PC-3 (cell line): ENCODE data around the gene MYO5B. TPM values are rescaled to one million over a fixed set of nuclear protein-coding genes. Genes with fewer than 3 reads are reported as not detected.
A peak's percentile ranks its signal among the peaks of the same experiment; 100 is the strongest.
"Not testable (repeated sequence)": the region's sequence is repeated elsewhere in the genome, so short reads cannot be mapped to it uniquely, and the experiment has no call there.

Experiments
- ATAC-seq: fragments of 200-7000 bp; cut with Tn5 transposase; 2 replicates; pipeline ENCODE4 v1.9.1; 2020; ENCODE audit warnings: mild to moderate bottlenecking, moderate library complexity
- BruUV-seq: library from RNA; stranded (reverse); fragments of 400-500 nt; replicated peaks from 2 replicates; lab custom pipeline; 2021; lab: Mats Ljungman, UMichigan
- CTCF ChIA-PET: fragments of 300-600 bp; sonication (Branson Sonifier 250); formaldehyde crosslinking; loops from one replicate; lab custom pipeline; 2022; ENCODE audit warnings: antibody characterized with exemption; lab: Charles Lee
- POLR2A ChIA-PET: fragments of 300-600 bp; sonication (Branson Sonifier 250); formaldehyde crosslinking; loops from one replicate; lab custom pipeline; 2022; ENCODE audit warnings: antibody characterized with exemption; ENCODE audit not compliant: unreplicated experiment; lab: Charles Lee
- DNase-seq: peaks from one replicate; pipeline ENCODE4 v3.0.0-alpha.2; 2015
- H2AFZ ChIP-seq: fragments of 300-600 bp; sonication (generic); 2 replicates; pipeline ENCODE4 v1.6.0; 2016; ENCODE audit warnings: antibody characterized with exemption, low read length
- H3F3A ChIP-seq: fragments of 300-600 bp; sonication (generic); one replicate; pipeline ENCODE4 v1.6.0; 2017; ENCODE audit warnings: antibody characterized with exemption, low read length, control low read depth, mild to moderate bottlenecking; ENCODE audit not compliant: unreplicated experiment
- H3K27ac ChIP-seq: fragments of 300-600 bp; sonication (generic); 2 replicates; pipeline ENCODE4 v1.5.1; 2016; ENCODE audit warnings: mild to moderate bottlenecking, low read length
- H3K27me3 ChIP-seq: fragments of 300-600 bp; sonication (generic); 2 replicates; pipeline ENCODE4 v1.6.1; 2016; ENCODE audit warnings: low read length, mixed read lengths
- H3K36me3 ChIP-seq: fragments of 300-600 bp; sonication (generic); 2 replicates; pipeline ENCODE4 v1.6.1; 2016; ENCODE audit warnings: low read depth, mixed run types, low read length, mixed read lengths
- H3K4me1 ChIP-seq: fragments of 300-600 bp; sonication (generic); 2 replicates; pipeline ENCODE4 v1.5.1; 2016; ENCODE audit warnings: low read length; ENCODE audit not compliant: insufficient read depth
- H3K4me2 ChIP-seq: fragments of 300-600 bp; sonication (generic); 2 replicates; pipeline ENCODE4 v1.6.0; 2016; ENCODE audit warnings: low read length
- H3K4me3 ChIP-seq: fragments of 300-600 bp; sonication (generic); 2 replicates; pipeline ENCODE4 v1.5.1; 2016; ENCODE audit warnings: mild to moderate bottlenecking, low read length, mixed read lengths
- H3K79me2 ChIP-seq: fragments of 300-600 bp; sonication (generic); 2 replicates; pipeline ENCODE4 v1.6.1; 2017; ENCODE audit warnings: low read length, mixed read lengths
- H3K9ac ChIP-seq: fragments of 300-600 bp; sonication (generic); 2 replicates; pipeline ENCODE4 v1.6.0; 2016; ENCODE audit warnings: mild to moderate bottlenecking, low read length
- H3K9me2 ChIP-seq: fragments of 300-600 bp; sonication (generic); replicated peaks from 2 replicates; pipeline ENCODE4 v1.6.1; 2016; ENCODE audit warnings: mixed run types, low read length, mixed read lengths
- H3K9me3 ChIP-seq: fragments of 300-600 bp; sonication (generic); 2 replicates; pipeline ENCODE4 v1.6.1; 2016; ENCODE audit warnings: low read length, mixed read lengths
- H4K20me1 ChIP-seq: fragments of 300-600 bp; sonication (generic); 2 replicates; pipeline ENCODE4 v1.6.1; 2016; ENCODE audit warnings: low read length, mixed read lengths
- CTCF ChIP-seq: fragments of 300-600 bp; sonication (generic); conservative IDR thresholded peaks from 2 replicates; pipeline ENCODE4 v1.5.1; 2017; ENCODE audit warnings: antibody characterized with exemption, low read depth, mild to moderate bottlenecking, low read length
- EZH2 ChIP-seq: fragments of 300-600 bp; sonication (generic); IDR thresholded peaks from one replicate; pipeline ENCODE4 v1.6.1; 2017; ENCODE audit warnings: antibody characterized with exemption, mild to moderate bottlenecking, low read length; ENCODE audit not compliant: unreplicated experiment
- EZH2phosphoT487 ChIP-seq: fragments of 300-600 bp; sonication (generic); IDR thresholded peaks from 2 replicates; pipeline ENCODE4 v1.6.1; 2018; ENCODE audit warnings: mild to moderate bottlenecking, antibody characterized with exemption, low read length, borderline replicate concordance
- intact Hi-C: fragments of 100-400 bp; cut with micrococcal nuclease; formaldehyde crosslinking; loops from 2 replicates; pipeline ENCODE4 v1.9.0; 2023
- total RNA-seq: library from RNA; depleted of rRNA; stranded (reverse); fragments of >200 nt; gene quantifications from 2 replicates; pipeline ENCODE4 v1.2.3, GENCODE V29; 2014

Gene MYO5B
- total RNA-seq, 1 experiment from 2014 or later, result 10.7 TPM

- intact Hi-C loops, result no loop called here
Observed at GRCh38 chr18:49892148-49892924, 302.6 kb downstream of the MYO5B start.

GRCh38 chr18:49890041-49890440 lies 304.9 kb downstream of the MYO5B start:
- Histone ChIP-seq H3K9ac (no peak overlapping the region), H3K79me2 (no peaks in the 10 kb centered on the region), H3K4me1 (peaks cover 19% of the 10 kb centered on the region), H3K9me3 (no peaks in the 10 kb centered on the region), H3K4me2 (no peak overlapping the region), H3K9me2 (no peaks in the 10 kb centered on the region), H3K36me3 (no peaks in the 10 kb centered on the region), H3K27ac (no peak overlapping the region), H3F3A (no peaks in the 10 kb centered on the region), H3K27me3 (no peaks in the 10 kb centered on the region), H3K4me3 (no peak overlapping the region), H2AFZ (no peak overlapping the region), H4K20me1 (no peaks in the 10 kb centered on the region)
- POLR2A ChIA-PET, result no interaction called here
- no peak for DNase-seq
- BruUV-seq, result no TSS peak
- no peak for TF ChIP-seq EZH2phosphoT487
- TF ChIP-seq CTCF, result no peak
- no peak for TF ChIP-seq EZH2
- ATAC-seq, result no peak
- CTCF ChIA-PET, result no interaction called here
- intact Hi-C loops, result no loop called here

More at GRCh38 chr18:49892148-49892924, 302.6 kb downstream of the MYO5B start:
- POLR2A ChIA-PET, result interaction anchor here (0.6 kb wide), 1 partner anchor 12 kb away, joined by 3 read pairs; no protein-coding TSS in a partner anchor
- H3K27me3 ChIP-seq, result no peaks in the 10 kb centered on the region
- no peaks in the 10 kb centered on the region for H3K79me2 ChIP-seq
- DNase-seq (peak; percentile 71), ATAC-seq (peak; percentile 83)
- CTCF ChIA-PET, result interaction anchor here (0.7 kb wide), 1 partner anchor 302 kb away, joined by 5 read pairs; no protein-coding TSS in a partner anchor
- H3K9me2 ChIP-seq, result no peaks in the 10 kb centered on the region
- no peaks in the 10 kb centered on the region for H3F3A ChIP-seq
- TF ChIP-seq CTCF, result no peak
- TF ChIP-seq EZH2, result no peak
- no peak for TF ChIP-seq EZH2phosphoT487
- no peaks in the 10 kb centered on the region for H4K20me1 ChIP-seq
- H3K9ac ChIP-seq, result no peak overlapping the region
- H3K27ac ChIP-seq, result peak overlapping the region; percentile 79
- H3K4me1 ChIP-seq, result peaks cover 19% of the 10 kb centered on the region
- no peak overlapping the region for H2AFZ ChIP-seq
- H3K9me3 ChIP-seq, result no peaks in the 10 kb centered on the region
- H3K4me2 ChIP-seq, result peak overlapping the region; percentile 57
- BruUV-seq, result no TSS peak
- no peak overlapping the region for H3K4me3 ChIP-seq
- H3K36me3 ChIP-seq, result no peaks in the 10 kb centered on the region

GRCh38 chr18:49889552-49889951 lies 305.4 kb downstream of the MYO5B start:
- intact Hi-C loops, POLR2A ChIA-PET, CTCF ChIA-PET, DNase-seq, H3K4me3 ChIP-seq, H3K9ac ChIP-seq, ATAC-seq, H3K27me3 ChIP-seq, BruUV-seq, H3K4me2 ChIP-seq, H3F3A ChIP-seq, H2AFZ ChIP-seq, H3K9me3 ChIP-seq, H3K36me3 ChIP-seq, H3K9me2 ChIP-seq, H3K79me2 ChIP-seq, H4K20me1 ChIP-seq, H3K27ac ChIP-seq: not testable (repeated sequence)
- peaks cover 19% of the 10 kb centered on the region for H3K4me1 ChIP-seq
